Central memory CD4-positive, alpha-beta T cell (primary cell): ENCODE data around the gene C9orf43.
"Not testable (repeated sequence)": the region's sequence is repeated elsewhere in the genome, so short reads cannot be mapped to it uniquely, and the experiment has no call there.

Experiments used
- DNase-seq: peaks from one replicate; pipeline ENCODE4 v3.0.0; 2022

Gene C9orf43

GRCh38 chr9:113417370-113417769 lies 6.8 kb downstream of the C9orf43 start:
- DNase-seq: no peak

GRCh38 chr9:113421726-113422125 lies 11.2 kb downstream of the C9orf43 start:
- no peak for DNase-seq

- DNase-seq: no peak
These were observed 14.5 kb downstream of the C9orf43 start for GRCh38 chr9:113425072-113425471.

- DNase-seq: no peak
These were observed 16.2 kb downstream of the C9orf43 start for GRCh38 chr9:113426701-113427100.

GRCh38 chr9:113427629-113428028 lies 17.1 kb downstream of the C9orf43 start:
- no peak for DNase-seq

- no peak for DNase-seq
These were observed 17.6 kb downstream of the C9orf43 start for GRCh38 chr9:113428062-113428615.

- DNase-seq: no peak
These were observed 20.6 kb downstream of the C9orf43 start for GRCh38 chr9:113431191-113431590.

- DNase-seq: no peak
These were observed 26.4 kb downstream of the C9orf43 start for GRCh38 chr9:113436728-113437515.

- DNase-seq: not testable (repeated sequence)
These were observed 27.2 kb downstream of the C9orf43 start for GRCh38 chr9:113437716-113438115.

GRCh38 chr9:113444736-113445135 lies 34.2 kb downstream of the C9orf43 start:
- DNase-seq: no peak

- DNase-seq: peak; percentile 34
These were observed 35.8 kb downstream of the C9orf43 start for GRCh38 chr9:113446323-113446740.

GRCh38 chr9:113449376-113449775 lies 38.8 kb downstream of the C9orf43 start:
- DNase-seq: no peak

- DNase-seq: no peak
These were observed 41.6 kb downstream of the C9orf43 start for GRCh38 chr9:113452113-113452605.

- DNase-seq: no peak
These were observed 44.6 kb downstream of the C9orf43 start for GRCh38 chr9:113454914-113455761.

GRCh38 chr9:113456235-113456634 lies 45.7 kb downstream of the C9orf43 start:
- DNase-seq: no peak

- no peak for DNase-seq
These were observed 50.7 kb downstream of the C9orf43 start for GRCh38 chr9:113461285-113461684.

GRCh38 chr9:113461943-113462342 lies 51.4 kb downstream of the C9orf43 start:
- DNase-seq: no peak

GRCh38 chr9:113462781-113463286 lies 52.3 kb downstream of the C9orf43 start:
- DNase-seq: no peak

- no peak for DNase-seq
These were observed 53.1 kb downstream of the C9orf43 start, which contains the start of gene RGS3 for GRCh38 chr9:113463418-113464285. RGS3 (plus strand) TSS chr9:113463727; CDS start chr9:113463803, 76 bp downstream.

- DNase-seq: no peak
These were observed 53.7 kb downstream of the C9orf43 start for GRCh38 chr9:113464286-113464660.

- no peak for DNase-seq
These were observed 55.1 kb downstream of the C9orf43 start for GRCh38 chr9:113465599-113466140.

GRCh38 chr9:113467183-113467582 lies 56.6 kb downstream of the C9orf43 start:
- DNase-seq: no peak
